Activated CD4-positive, alpha-beta memory T cell treated with anti-CD3 and anti-CD28 coated beads, Interleukin-2, amount 10 ng/mL, durations not matched to agents 7 days and 5 days (primary cell): ENCODE results near the gene NFKBIB. TPM values are rescaled to one million over a fixed set of nuclear protein-coding genes. Genes with fewer than 3 reads are reported as not detected.

Experiments used
- CTCF ChIA-PET: fragments of 350-600 bp; sonication (Branson Sonifier 250); formaldehyde crosslinking; loops from one replicate; lab custom pipeline; 2021; ENCODE audit warnings: antibody characterized with exemption, inconsistent platforms; lab: Charles Lee
- POLR2A ChIA-PET: fragments of 350-600 bp; sonication (Branson Sonifier 250); formaldehyde crosslinking; loops from one replicate; lab custom pipeline; 2021; ENCODE audit warnings: antibody characterized with exemption; lab: Charles Lee
- DNase-seq: peaks from one replicate; pipeline ENCODE4 v3.0.0-alpha.2; 2020
- H3K27ac Mint-ChIP-seq: one replicate; pipeline ENCODE4 v1.8.0; 2021; ENCODE audit warnings: mild to moderate bottlenecking, mixed read lengths
- H3K27me3 Mint-ChIP-seq: one replicate; pipeline ENCODE4 v1.8.0; 2021; ENCODE audit warnings: mixed read lengths
- H3K36me3 Mint-ChIP-seq: one replicate; pipeline ENCODE4 v1.8.0; 2021; ENCODE audit warnings: low read depth, mixed read lengths
- H3K4me1 Mint-ChIP-seq: one replicate; pipeline ENCODE4 v1.8.0; 2021; ENCODE audit warnings: mixed read lengths
- H3K4me3 Mint-ChIP-seq: one replicate; pipeline ENCODE4 v1.8.0; 2021; ENCODE audit warnings: mild to moderate bottlenecking, mixed read lengths
- H3K9me3 Mint-ChIP-seq: one replicate; pipeline ENCODE4 v1.8.0; 2021; ENCODE audit warnings: mixed read lengths
- total RNA-seq, 2 experiments: library from RNA; stranded (reverse); gene quantifications; one replicate each; pipeline ENCODE4 v1.2.3, GENCODE V29; 2021

Gene NFKBIB
- total RNA-seq, 2 experiments from 2014 or later, result 40.2 to 40.8 TPM

GRCh38 chr19:38911388-38912001 lies 11.7 kb downstream of the NFKBIB start:
- no peak overlapping the region for H3K4me3 Mint-ChIP-seq
- ChIA-PET CTCF (interaction anchor here (0.9 kb wide), 1 partner anchor 9 kb away, joined by 3 read pairs; no protein-coding TSS in a partner anchor), POLR2A (no interaction called here)

GRCh38 chr19:38912600-38913514 lies 13.1 kb downstream of the NFKBIB start:
- Mint-ChIP-seq H3K27me3 (no peaks in the 10 kb centered on the region), H3K4me3 (no peak overlapping the region), H3K27ac (no peak overlapping the region), H3K9me3 (no peaks in the 10 kb centered on the region), H3K4me1 (peaks cover 7% of the 10 kb centered on the region), H3K36me3 (peaks cover 18% of the 10 kb centered on the region)
- CTCF ChIA-PET, result interaction anchor here (0.5 to 1.8 kb wide), 3 partner anchors 17 to 330 kb away, joined by 4 to 11 read pairs (median 5); partner anchors contain the start of genes MRPS12 and SARS2
- no peak for DNase-seq
- POLR2A ChIA-PET, result interaction anchor here (0.6 to 0.9 kb wide), 2 partner anchors 12 to 71 kb away, joined by 3 to 4 read pairs; no protein-coding TSS in a partner anchor

More at GRCh38 chr19:38911388-38912001, 11.7 kb downstream of the NFKBIB start:
- Mint-ChIP-seq H3K4me1 (peaks cover 7% of the 10 kb centered on the region), H3K9me3 (no peaks in the 10 kb centered on the region), H3K27me3 (no peaks in the 10 kb centered on the region), H3K36me3 (peaks cover 32% of the 10 kb centered on the region), H3K27ac (no peak overlapping the region)
- DNase-seq, result no peak

GRCh38 chr19:38913958-38914357 lies 14.2 kb downstream of the NFKBIB start:
- Mint-ChIP-seq H3K4me3 (no peak overlapping the region), H3K9me3 (no peaks in the 10 kb centered on the region), H3K27ac (no peak overlapping the region), H3K27me3 (no peaks in the 10 kb centered on the region), H3K36me3 (peaks cover 10% of the 10 kb centered on the region), H3K4me1 (peaks cover 7% of the 10 kb centered on the region)
- CTCF ChIA-PET, result interaction anchor here (1.4 to 1.8 kb wide), 3 partner anchors 16 to 511 kb away, joined by 4 to 11 read pairs (median 5); partner anchors contain the start of genes FAM98C, MRPS12 and SARS2
- POLR2A ChIA-PET, result interaction anchor here (1.1 kb wide), 1 partner anchor 540 kb away, joined by 3 read pairs; the partner anchor contains the start of gene PSMD8
- DNase-seq, result no peak

GRCh38 chr19:38915329-38916321 lies 15.9 kb downstream of the NFKBIB start:
- POLR2A ChIA-PET, result interaction anchor here (0.6 kb wide), 1 partner anchor 12 kb away, joined by 4 read pairs; no protein-coding TSS in a partner anchor
- Mint-ChIP-seq H3K4me1 (peaks cover 7% of the 10 kb centered on the region), H3K9me3 (no peaks in the 10 kb centered on the region), H3K27ac (no peak overlapping the region), H3K36me3 (peaks cover 8% of the 10 kb centered on the region), H3K4me3 (no peak overlapping the region), H3K27me3 (no peaks in the 10 kb centered on the region)
- DNase-seq, result no peak
- CTCF ChIA-PET, result interaction anchor here (1.2 to 1.8 kb wide), 2 partner anchors 15 to 513 kb away, joined by 4 read pairs; partner anchors contain the start of genes FAM98C, MRPS12 and SARS2

GRCh38 chr19:38917516-38917915 lies 17.7 kb downstream of the NFKBIB start:
- Mint-ChIP-seq H3K27me3 (no peaks in the 10 kb centered on the region), H3K27ac (no peak overlapping the region), H3K4me3 (no peak overlapping the region)

GRCh38 chr19:38917921-38918491 lies 18.2 kb downstream of the NFKBIB start:
- no peak overlapping the region for H3K27ac Mint-ChIP-seq
- ChIA-PET CTCF (interaction anchor here (2.7 kb wide), 1 partner anchor 12 kb away, joined by 10 read pairs; the partner anchor contains the start of genes MRPS12 and SARS2), POLR2A (interaction anchor here (1.5 kb wide), 1 partner anchor 13 kb away, joined by 7 read pairs; the partner anchor contains the start of genes MRPS12 and SARS2)
- H3K4me1 Mint-ChIP-seq, result peaks cover 2% of the 10 kb centered on the region
- DNase-seq, result no peak
- H3K36me3 Mint-ChIP-seq, result peaks cover 16% of the 10 kb centered on the region
- no peak overlapping the region for H3K4me3 Mint-ChIP-seq
- H3K27me3 Mint-ChIP-seq, result no peaks in the 10 kb centered on the region
- no peaks in the 10 kb centered on the region for H3K9me3 Mint-ChIP-seq

More at GRCh38 chr19:38917516-38917915, 17.7 kb downstream of the NFKBIB start:
- no peaks in the 10 kb centered on the region for H3K9me3 Mint-ChIP-seq
- CTCF ChIA-PET, result interaction anchor here (2.7 kb wide), 1 partner anchor 13 kb away, joined by 10 read pairs; the partner anchor contains the start of genes MRPS12 and SARS2
- POLR2A ChIA-PET, result interaction anchor here (0.6 to 1.5 kb wide), 2 partner anchors 13 to 263 kb away, joined by 3 to 7 read pairs; partner anchors contain the start of genes MRPS12 and SARS2
- no peak for DNase-seq
- H3K4me1 Mint-ChIP-seq, result peaks cover 7% of the 10 kb centered on the region
- H3K36me3 Mint-ChIP-seq, result peaks cover 16% of the 10 kb centered on the region

- POLR2A ChIA-PET, result no interaction called here
Observed at GRCh38 chr19:38918526-38918925, 18.8 kb downstream of the NFKBIB start.

GRCh38 chr19:38919837-38920601 lies 20.2 kb downstream of the NFKBIB start:
- ChIA-PET CTCF (interaction anchor here (1.0 kb wide), 1 partner anchor 10 kb away, joined by 5 read pairs; the partner anchor contains the start of genes MRPS12 and SARS2), POLR2A (no interaction called here)
- Mint-ChIP-seq H3K4me3 (no peak overlapping the region), H3K4me1 (peaks cover 10% of the 10 kb centered on the region), H3K9me3 (no peaks in the 10 kb centered on the region), H3K36me3 (peaks cover 18% of the 10 kb centered on the region), H3K27ac (no peak overlapping the region), H3K27me3 (no peaks in the 10 kb centered on the region)
- DNase-seq, result no peak

More at GRCh38 chr19:38918526-38918925, 18.8 kb downstream of the NFKBIB start:
- Mint-ChIP-seq H3K4me3 (no peak overlapping the region), H3K36me3 (peaks cover 16% of the 10 kb centered on the region), H3K9me3 (no peaks in the 10 kb centered on the region), H3K27me3 (no peaks in the 10 kb centered on the region), H3K4me1 (no peaks in the 10 kb centered on the region), H3K27ac (no peak overlapping the region)
- no peak for DNase-seq
- CTCF ChIA-PET, result interaction anchor here (2.7 kb wide), 1 partner anchor 12 kb away, joined by 10 read pairs; the partner anchor contains the start of genes MRPS12 and SARS2

GRCh38 chr19:38920602-38921419 lies 21.0 kb downstream of the NFKBIB start:
- Mint-ChIP-seq H3K4me1 (peaks cover 13% of the 10 kb centered on the region), H3K4me3 (no peak overlapping the region), H3K9me3 (no peaks in the 10 kb centered on the region), H3K36me3 (peaks cover 21% of the 10 kb centered on the region), H3K27ac (no peak overlapping the region), H3K27me3 (no peaks in the 10 kb centered on the region)
- CTCF ChIA-PET, result interaction anchor here (1.0 kb wide), 1 partner anchor 10 kb away, joined by 3 read pairs; the partner anchor contains the start of genes MRPS12 and SARS2
- no peak for DNase-seq
- POLR2A ChIA-PET, result interaction anchor here (0.9 kb wide), 1 partner anchor 20 kb away, joined by 3 read pairs; the partner anchor contains the start of gene NFKBIB
